ENCODE measurements around the gene ADAMTSL2. TPM values are rescaled to one million over a fixed set of nuclear protein-coding genes. Genes with fewer than 3 reads are reported as not detected.

Gene ADAMTSL2
- total RNA-seq, 1 donor from 2014 or later, result 4.3 TPM

GRCh38 chr9:133518200-133518599 is 16.3 kb upstream of the ADAMTSL2 start:
- no peak for DNase-seq

GRCh38 chr9:133518706-133519449 is 15.6 kb upstream of the ADAMTSL2 start:
- DNase-seq, result no peak

- DNase-seq, result no peak
Observed at GRCh38 chr9:133519693-133520092, 14.8 kb upstream of the ADAMTSL2 start.

GRCh38 chr9:133520121-133520835 is 14.2 kb upstream of the ADAMTSL2 start:
- DNase-seq, result no peak

- DNase-seq, result no peak
Observed at GRCh38 chr9:133521122-133522072, 13.1 kb upstream of the ADAMTSL2 start.

- DNase-seq, result peak; percentile 92
Observed at GRCh38 chr9:133522073-133522910, 12.2 kb upstream of the ADAMTSL2 start.

- peak; percentile 53 for DNase-seq
Observed at GRCh38 chr9:133523106-133523505, 11.4 kb upstream of the ADAMTSL2 start.

GRCh38 chr9:133524146-133524545 is 10.4 kb upstream of the ADAMTSL2 start:
- DNase-seq, result no peak

GRCh38 chr9:133524679-133525228 is 9.8 kb upstream of the ADAMTSL2 start, which contains the start of gene MYMK:
Gene MYMK, minus strand, starts transcription at chr9:133524959. Its CDS starts 115 bp downstream, at chr9:133524844.
- DNase-seq, result peak; percentile 83

- DNase-seq, result peak; percentile 47
Observed at GRCh38 chr9:133525677-133526076, 8.8 kb upstream of the ADAMTSL2 start.

- no peak for DNase-seq
Observed at GRCh38 chr9:133526721-133527321, 7.7 kb upstream of the ADAMTSL2 start.

GRCh38 chr9:133527444-133527920 is 7.0 kb upstream of the ADAMTSL2 start:
- peak; percentile 91 for DNase-seq

- peak; percentile 69 for DNase-seq
Observed at GRCh38 chr9:133528001-133528875, 6.3 kb upstream of the ADAMTSL2 start.

GRCh38 chr9:133528876-133529241 is 5.6 kb upstream of the ADAMTSL2 start:
- peak; percentile 58 for DNase-seq

GRCh38 chr9:133529457-133529856 is 5.0 kb upstream of the ADAMTSL2 start:
- no peak for DNase-seq

- no peak for DNase-seq
Observed at GRCh38 chr9:133529874-133530273, 4.6 kb upstream of the ADAMTSL2 start.

GRCh38 chr9:133531293-133531692 is 3.2 kb upstream of the ADAMTSL2 start:
- no peak for DNase-seq

GRCh38 chr9:133532937-133533668 is 1.4 kb upstream of the ADAMTSL2 start:
- DNase-seq, result peak; percentile 75

GRCh38 chr9:133533857-133534256 is 647 bp upstream of the ADAMTSL2 start:
- DNase-seq, result no peak

All from tongue (tissue), 2 donors.